Muscle layer of colon (tissue), 2 donors: ENCODE measurements around the gene PEAK3.

Source experiments
- H3K27ac ChIP-seq: one replicate; pipeline ENCODE4 v1.7.0; 2013; ENCODE audit warnings: low read depth, mild to moderate bottlenecking, low read length, moderate library complexity
- H3K27me3 ChIP-seq, 2 donors: one replicate each; pipeline ENCODE4 v1.7.0; 2013; ENCODE audit warnings: low read length in 2 of 2, mild to moderate bottlenecking in 2 of 2; ENCODE audit not compliant: insufficient read depth in 2 of 2, control insufficient read depth in 1 of 2
- H3K36me3 ChIP-seq: one replicate; pipeline ENCODE4 v1.7.0; 2013; ENCODE audit warnings: mild to moderate bottlenecking, low read length; ENCODE audit not compliant: insufficient read depth
- H3K4me1 ChIP-seq: one replicate; pipeline ENCODE4 v1.7.0; 2013; ENCODE audit warnings: mild to moderate bottlenecking, low read length; ENCODE audit not compliant: insufficient read depth
- H3K4me3 ChIP-seq, 2 donors: one replicate each; pipeline ENCODE4 v1.7.0; 2013; ENCODE audit warnings: low read length in 2 of 2, low read depth in 1 of 2, mild to moderate bottlenecking in 1 of 2, moderate library complexity in 1 of 2
- H3K9ac ChIP-seq: one replicate; pipeline ENCODE4 v1.7.0; 2013; ENCODE audit warnings: low read length
- H3K9me3 ChIP-seq: one replicate; pipeline ENCODE4 v1.7.0; 2013; ENCODE audit warnings: mild to moderate bottlenecking, low read length
- donor health status: abdominal sarcoma.
- donor health status: Adenocarcinoma of cecum.

Gene PEAK3

DNA sequence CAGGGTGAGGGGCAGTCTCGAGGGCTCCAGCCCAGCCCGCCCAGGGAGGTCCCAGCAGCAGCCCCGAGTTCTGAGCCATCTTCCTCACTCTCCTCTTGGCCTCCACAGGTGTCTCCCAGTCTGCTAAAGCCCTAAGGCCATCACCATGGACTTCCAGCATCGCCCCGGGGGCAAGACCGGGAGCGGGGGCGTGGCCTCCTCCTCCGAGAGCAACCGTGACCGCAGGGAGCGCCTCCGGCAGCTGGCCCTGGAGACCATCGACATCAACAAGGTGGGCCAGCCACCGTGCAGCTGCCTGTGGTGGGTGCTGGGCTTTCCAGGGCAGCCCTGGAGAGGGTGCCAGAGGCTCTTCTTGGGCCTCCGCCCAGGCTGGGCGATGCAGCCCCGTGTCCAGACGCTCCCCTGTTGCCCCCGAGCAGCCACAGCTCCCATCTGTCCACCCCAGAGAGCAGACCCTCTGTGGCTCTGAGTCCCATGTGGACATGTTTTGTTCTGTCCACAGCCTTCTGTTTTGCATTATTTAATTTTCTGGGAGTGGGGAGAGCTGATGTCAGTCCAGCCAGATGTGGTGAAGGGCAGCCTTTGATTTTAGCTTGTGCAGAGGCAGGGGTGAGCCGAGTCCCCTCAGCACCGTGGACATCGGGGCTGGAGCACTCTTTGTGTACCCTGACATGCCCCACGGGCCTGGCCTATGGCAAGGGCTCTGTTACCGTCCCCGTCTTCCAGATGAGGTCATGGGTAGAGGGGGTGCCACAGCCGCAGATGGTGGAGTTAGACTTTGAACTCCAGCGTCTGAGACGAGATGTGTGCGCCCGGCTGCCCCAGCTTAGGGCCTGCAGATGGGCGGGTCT lies 38.5 kb downstream of the PEAK3 start:
- no peak overlapping the region for H3K4me3 ChIP-seq
- H3K4me1 ChIP-seq, result peaks cover 30% of the 10 kb centered on the region
- no peak overlapping the region for H3K27ac ChIP-seq
- no peak overlapping the region for H3K9ac ChIP-seq
- peaks cover 47% of the 10 kb centered on the region for H3K36me3 ChIP-seq
- H3K27me3 ChIP-seq, result no peaks in the 10 kb centered on the region
- no peaks in the 10 kb centered on the region for H3K9me3 ChIP-seq

DNA sequence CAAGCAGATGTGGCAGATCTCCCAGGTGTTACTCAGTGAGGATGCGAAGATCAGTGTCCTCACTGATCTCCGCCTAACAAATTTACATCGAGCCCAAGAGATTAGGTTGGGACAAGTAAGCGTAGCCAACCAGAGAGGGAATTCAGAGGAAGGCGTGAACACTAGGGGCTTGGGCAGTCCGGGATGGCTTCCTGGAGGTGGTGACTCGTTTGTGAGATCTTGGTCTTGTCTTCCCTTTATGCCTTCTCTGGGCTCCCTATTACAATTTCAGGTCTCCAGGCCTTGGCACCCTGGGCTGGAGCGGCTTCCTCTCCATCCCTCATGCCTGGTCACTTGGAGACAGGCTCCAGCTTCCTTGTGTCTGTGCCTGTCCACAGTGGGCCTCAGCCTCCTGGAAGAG lies 39.2 kb downstream of the PEAK3 start:
- Histone ChIP-seq H3K9me3 (no peaks in the 10 kb centered on the region), H3K9ac (no peak overlapping the region), H3K27ac (no peak overlapping the region), H3K27me3 (no peaks in the 10 kb centered on the region), H3K36me3 (peaks cover 47% of the 10 kb centered on the region), H3K4me3 (no peak overlapping the region), H3K4me1 (peaks cover 37% of the 10 kb centered on the region)

DNA sequence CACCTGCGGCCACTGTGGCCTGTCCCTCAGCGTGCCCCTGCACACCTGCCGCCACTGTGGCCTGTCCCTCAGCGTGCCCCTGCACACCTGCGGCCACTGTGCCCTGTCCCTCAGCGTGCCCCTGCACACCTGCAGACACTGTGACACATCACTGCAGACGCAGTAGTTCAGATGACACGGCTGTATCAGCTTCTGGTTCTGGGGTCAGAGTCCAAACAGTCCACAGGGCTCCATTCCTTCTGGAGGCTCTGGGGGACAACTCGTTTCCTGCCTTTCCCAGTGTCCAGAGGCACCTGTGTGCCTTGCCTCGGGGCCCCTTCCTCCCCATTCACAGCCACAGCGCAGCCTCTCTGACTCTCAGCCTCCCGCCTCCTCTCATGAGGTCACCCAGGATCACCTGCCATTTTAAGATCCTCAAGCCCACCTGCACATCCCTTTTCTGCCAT lies 39.9 kb downstream of the PEAK3 start:
- Histone ChIP-seq H3K27ac (no peak overlapping the region), H3K4me1 (peaks cover 43% of the 10 kb centered on the region), H3K36me3 (peaks cover 43% of the 10 kb centered on the region), H3K27me3 (no peaks in the 10 kb centered on the region), H3K9ac (no peak overlapping the region), H3K9me3 (no peaks in the 10 kb centered on the region), H3K4me3 (no peak overlapping the region)

DNA sequence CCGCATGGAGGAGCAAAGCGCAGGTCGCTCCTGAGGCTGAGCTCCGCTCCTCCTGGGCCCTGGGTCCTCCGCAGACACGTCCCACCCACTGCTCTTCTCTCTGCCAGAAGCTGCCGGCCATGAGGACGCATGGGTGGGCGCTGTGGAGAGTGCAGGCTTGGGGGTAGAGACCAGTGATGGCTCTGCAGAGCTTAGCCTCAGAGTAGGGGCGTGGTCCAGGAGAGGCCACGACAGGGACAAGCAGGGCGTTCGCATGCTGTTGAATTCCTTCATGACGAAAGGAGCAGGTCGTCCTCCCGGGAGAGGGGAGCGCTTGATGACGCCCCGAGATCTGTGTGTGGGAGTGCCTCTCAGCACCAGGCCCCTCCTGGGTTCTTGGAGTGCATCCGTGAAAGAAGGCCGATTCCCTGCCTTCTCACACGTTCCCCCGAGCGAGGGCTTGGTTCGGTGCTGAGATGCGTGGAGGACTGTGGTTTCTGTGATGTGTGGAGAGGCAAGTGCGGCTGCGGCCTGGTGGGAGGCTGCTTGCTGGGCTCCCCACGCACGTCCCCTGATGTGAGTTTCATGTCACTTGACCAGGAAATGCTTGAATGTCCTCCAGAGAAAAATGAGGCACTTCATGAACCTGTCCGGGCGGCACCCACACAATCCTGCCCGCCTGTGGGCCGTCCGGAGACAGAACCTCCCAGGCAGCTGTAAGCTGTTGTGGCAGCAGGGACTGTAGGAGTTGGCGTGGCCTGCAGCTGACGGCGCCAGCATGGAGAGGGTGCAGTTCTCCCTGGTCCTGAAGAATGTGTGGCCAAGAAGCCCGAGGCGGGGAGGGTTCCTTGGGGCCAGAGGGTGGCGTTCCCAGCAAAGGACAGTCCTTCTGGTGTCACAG lies 40.9 kb downstream of the PEAK3 start:
- no peak overlapping the region for H3K9ac ChIP-seq
- no peak overlapping the region for H3K27ac ChIP-seq
- H3K4me1 ChIP-seq, result peaks cover 43% of the 10 kb centered on the region
- H3K9me3 ChIP-seq, result no peaks in the 10 kb centered on the region
- peaks cover 33% of the 10 kb centered on the region for H3K36me3 ChIP-seq
- no peak overlapping the region for H3K4me3 ChIP-seq
- H3K27me3 ChIP-seq, result no peaks in the 10 kb centered on the region

- peak overlapping the region; percentile 28 to 39 for H3K4me3 ChIP-seq
- H3K27me3 ChIP-seq, result no peaks in the 10 kb centered on the region
- H3K9ac ChIP-seq, result peak overlapping the region; percentile 4
- H3K36me3 ChIP-seq, result peaks cover 22% of the 10 kb centered on the region
- no peaks in the 10 kb centered on the region for H3K9me3 ChIP-seq
- peaks cover 46% of the 10 kb centered on the region for H3K4me1 ChIP-seq
- peak overlapping the region; percentile 22 for H3K27ac ChIP-seq
Observed at GRCh38 chr19:2239771-2240770, 41.9 kb downstream of the PEAK3 start.

DNA sequence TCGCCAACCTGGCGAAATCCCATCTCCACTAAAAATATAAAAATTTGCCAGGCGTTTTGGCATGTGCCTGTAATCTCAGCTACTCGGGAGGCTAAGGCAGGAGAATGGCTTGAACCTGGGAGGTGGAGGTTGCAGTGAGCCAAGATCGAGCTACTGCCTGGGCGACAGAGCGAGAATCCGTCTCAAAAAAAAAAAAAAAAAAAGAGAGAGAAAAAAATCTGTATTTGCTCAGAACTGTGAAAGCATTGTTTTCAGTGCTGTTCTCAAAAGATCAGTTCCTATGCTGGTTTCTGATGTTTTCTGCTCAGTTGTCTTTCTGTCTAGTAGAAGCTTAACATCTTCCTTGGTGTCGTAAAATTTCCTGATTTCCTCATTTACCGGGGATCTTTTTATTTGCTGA lies 42.8 kb downstream of the PEAK3 start:
- Histone ChIP-seq H3K9ac (peak overlapping the region; percentile 4), H3K27me3 (no peaks in the 10 kb centered on the region), H3K36me3 (peaks cover 13% of the 10 kb centered on the region), H3K4me1 (peaks cover 55% of the 10 kb centered on the region), H3K27ac (no peak overlapping the region), H3K9me3 (no peaks in the 10 kb centered on the region), H3K4me3 (no peak overlapping the region)

- Histone ChIP-seq H3K36me3 (peaks cover 11% of the 10 kb centered on the region), H3K9ac (no peak overlapping the region), H3K27me3 (no peaks in the 10 kb centered on the region), H3K4me1 (peaks cover 58% of the 10 kb centered on the region), H3K27ac (no peak overlapping the region), H3K9me3 (no peaks in the 10 kb centered on the region), H3K4me3 (peak overlapping the region; percentile 65 to 96)
Observed at GRCh38 chr19:2237869-2238153, 44.2 kb downstream of the PEAK3 start.

- no peaks in the 10 kb centered on the region for H3K27me3 ChIP-seq
- H3K4me3 ChIP-seq, result peak overlapping the region; percentile 65 to 96
- peaks cover 58% of the 10 kb centered on the region for H3K4me1 ChIP-seq
- H3K27ac ChIP-seq, result peak overlapping the region; percentile 99
- peak overlapping the region; percentile 90 for H3K9ac ChIP-seq
- H3K9me3 ChIP-seq, result no peaks in the 10 kb centered on the region
- peaks cover 14% of the 10 kb centered on the region for H3K36me3 ChIP-seq
Observed at GRCh38 chr19:2237051-2237868, 44.7 kb downstream of the PEAK3 start.

DNA sequence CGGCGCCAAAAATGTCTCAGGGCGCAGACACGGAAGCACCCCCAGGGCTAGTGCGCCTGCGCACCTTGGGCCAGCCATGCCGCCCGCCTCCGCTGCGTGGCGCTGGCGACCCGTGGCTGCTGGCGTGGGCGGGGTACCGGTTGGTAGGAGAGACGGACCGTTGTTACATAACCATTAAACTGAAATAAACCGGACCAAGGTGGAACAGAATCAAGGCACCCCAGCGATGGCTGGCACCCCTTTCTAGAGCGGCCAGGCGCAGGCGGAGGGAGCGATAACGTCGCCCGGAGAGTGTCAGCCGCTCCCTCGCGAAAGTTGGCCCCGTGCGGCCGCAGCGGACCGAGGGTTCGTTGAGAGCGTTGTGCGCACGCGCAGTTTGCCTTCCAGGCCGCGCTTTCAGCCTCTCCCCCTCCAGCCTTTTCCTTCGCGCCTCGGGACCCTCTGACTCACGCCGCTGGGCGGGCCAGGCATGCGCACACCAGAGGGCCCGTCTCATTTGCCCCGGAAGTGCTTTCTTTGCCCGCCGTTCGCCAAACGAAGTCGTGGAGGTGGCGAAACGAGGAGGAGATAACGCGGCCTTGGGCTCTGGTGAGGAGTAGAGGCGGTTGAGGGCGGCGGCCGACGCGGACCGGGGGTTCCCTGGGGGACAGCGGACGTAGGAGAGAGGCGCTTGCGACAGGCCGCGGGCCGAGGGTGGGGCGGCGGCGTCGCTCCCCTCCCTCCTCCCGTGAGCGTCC lies 45.5 kb downstream of the PEAK3 start, which contains the start of the genes PLEKHJ1 and SF3A2:
Gene PLEKHJ1 (minus strand): TSS at position 16 of the 737 bp plus-strand sequence. CDS start 81 bp downstream, outside the sequence.
Gene SF3A2 (plus strand): TSS at position 511 of the 737 bp plus-strand sequence. CDS start 6,595 bp downstream, outside the sequence.
- peaks cover 56% of the 10 kb centered on the region for H3K4me1 ChIP-seq
- peak within 1 kb of the TSS; percentile 99 for H3K27ac ChIP-seq
- H3K9ac ChIP-seq, result peak within 1 kb of the TSS; percentile 90
- H3K27me3 ChIP-seq, result no peaks in the 10 kb centered on the region
- H3K9me3 ChIP-seq, result no peaks in the 10 kb centered on the region
- peak within 1 kb of the TSS; percentile 65 to 96 for H3K4me3 ChIP-seq
- peaks cover 14% of the 10 kb centered on the region for H3K36me3 ChIP-seq

DNA sequence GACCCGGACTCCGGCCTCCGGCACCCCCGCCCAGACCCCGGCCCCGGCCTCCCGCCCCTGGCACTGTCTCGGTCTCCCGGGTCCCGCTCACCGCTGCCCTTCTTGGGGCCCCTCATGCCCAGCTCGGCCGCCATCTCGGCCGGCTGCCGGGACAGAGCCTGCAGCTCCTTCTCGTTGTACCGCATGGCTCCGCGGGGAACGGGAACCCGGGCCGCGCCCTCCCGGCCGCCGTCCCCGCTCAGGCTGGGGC lies 46.0 kb downstream of the PEAK3 start:
- Histone ChIP-seq H3K4me1 (peaks cover 53% of the 10 kb centered on the region), H3K4me3 (peak overlapping the region; percentile 65 to 96), H3K27me3 (no peaks in the 10 kb centered on the region), H3K9ac (no peak overlapping the region), H3K36me3 (peaks cover 14% of the 10 kb centered on the region), H3K27ac (peak overlapping the region; percentile 99), H3K9me3 (no peaks in the 10 kb centered on the region)
